GM18858 (cell line): ENCODE results near the gene GRM4.

Experiments
- ATAC-seq: cut with Tn5 transposase; IDR thresholded peaks from one replicate; pipeline ENCODE4 v1.9.1; 2021; ENCODE audit not compliant: unreplicated experiment

GRM4 gene

DNA sequence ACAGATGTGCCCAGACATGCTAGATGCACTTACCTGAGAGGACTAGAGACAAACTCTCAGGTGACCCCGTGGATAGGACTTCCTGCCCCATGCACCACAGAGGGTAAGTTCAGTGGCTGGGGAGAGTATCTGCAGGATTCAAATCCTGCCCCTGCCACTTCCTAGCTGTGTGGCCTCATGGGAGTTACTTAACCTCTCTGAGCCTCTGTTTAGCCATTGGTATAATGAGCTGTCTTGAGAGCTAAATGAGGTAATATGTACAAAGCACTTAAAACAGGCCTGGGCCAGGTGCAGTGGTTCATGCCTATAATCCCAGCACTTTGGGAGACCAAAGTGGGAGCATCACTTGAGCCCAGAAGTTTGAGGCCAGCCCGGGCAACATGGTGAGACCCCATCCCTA is 59.3 kb downstream of the GRM4 start:
- ATAC-seq = no peak

DNA sequence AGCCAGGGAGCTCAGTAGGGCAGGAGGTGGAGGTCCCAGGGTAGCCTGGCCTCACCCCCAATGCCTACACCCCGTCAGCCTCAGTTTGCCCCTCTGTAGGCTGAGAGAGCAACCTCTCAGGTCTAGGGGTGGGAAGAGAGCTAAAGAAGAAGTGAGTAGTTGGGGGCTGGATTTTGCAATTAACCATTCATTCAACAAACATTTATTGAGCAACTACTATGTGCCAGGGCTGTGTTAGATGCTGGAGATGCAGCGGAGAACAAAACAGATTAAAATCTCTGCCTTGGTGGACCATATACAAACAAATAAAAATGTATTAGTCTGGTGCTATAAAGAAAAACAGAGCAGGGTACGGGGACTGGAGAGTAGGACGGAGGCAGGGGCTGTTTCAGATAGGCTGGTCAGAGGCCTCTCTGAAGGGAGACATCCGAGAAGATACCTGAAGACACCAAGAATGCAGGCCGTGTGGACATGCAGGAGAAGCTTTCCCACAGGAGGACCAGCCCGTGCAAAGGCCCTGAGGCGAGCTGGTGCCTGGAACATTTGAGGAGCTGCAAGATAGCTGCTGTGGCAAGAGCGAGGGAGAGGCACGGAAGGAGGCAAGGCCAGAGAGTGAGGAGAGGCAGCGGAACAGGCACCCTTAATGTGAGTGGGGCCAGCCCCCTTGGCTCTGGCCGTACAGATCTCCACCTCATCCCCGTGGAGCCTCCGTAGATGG is 60.3 kb downstream of the GRM4 start:
- no peak for ATAC-seq

DNA sequence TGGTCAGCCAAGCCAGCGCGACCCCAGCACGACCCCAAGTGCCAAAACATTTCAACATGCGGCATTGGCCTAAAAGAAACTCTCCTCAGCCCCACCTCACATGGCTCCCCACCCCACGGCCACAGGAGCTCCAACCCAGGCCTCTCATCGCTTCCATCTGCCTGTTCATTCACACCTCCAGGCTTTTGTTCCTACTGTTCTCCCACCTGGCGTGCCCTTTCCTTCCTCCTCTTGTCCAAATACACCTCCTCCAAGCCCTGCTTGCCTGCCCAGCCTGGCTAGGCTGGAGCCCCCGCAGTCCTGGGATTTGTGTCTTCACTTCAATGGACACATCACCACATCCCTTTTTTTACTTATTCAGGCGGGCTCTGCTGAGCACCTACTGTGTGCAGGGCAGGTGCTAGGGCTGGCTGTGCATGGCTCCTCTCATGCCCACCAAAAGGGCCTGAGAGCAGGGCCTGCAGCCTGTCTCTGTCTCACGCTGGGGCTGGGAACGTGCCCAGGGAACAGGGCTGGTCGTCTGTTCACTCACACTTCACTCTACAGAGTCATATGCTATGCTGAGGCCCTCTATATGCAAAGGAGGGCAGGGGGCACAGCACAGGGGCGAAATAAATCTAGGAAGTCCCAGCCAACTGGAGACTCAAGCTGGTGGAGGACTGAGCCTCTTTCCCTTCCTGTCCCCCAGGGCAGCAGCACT is 61.1 kb downstream of the GRM4 start:
- ATAC-seq = no peak

DNA sequence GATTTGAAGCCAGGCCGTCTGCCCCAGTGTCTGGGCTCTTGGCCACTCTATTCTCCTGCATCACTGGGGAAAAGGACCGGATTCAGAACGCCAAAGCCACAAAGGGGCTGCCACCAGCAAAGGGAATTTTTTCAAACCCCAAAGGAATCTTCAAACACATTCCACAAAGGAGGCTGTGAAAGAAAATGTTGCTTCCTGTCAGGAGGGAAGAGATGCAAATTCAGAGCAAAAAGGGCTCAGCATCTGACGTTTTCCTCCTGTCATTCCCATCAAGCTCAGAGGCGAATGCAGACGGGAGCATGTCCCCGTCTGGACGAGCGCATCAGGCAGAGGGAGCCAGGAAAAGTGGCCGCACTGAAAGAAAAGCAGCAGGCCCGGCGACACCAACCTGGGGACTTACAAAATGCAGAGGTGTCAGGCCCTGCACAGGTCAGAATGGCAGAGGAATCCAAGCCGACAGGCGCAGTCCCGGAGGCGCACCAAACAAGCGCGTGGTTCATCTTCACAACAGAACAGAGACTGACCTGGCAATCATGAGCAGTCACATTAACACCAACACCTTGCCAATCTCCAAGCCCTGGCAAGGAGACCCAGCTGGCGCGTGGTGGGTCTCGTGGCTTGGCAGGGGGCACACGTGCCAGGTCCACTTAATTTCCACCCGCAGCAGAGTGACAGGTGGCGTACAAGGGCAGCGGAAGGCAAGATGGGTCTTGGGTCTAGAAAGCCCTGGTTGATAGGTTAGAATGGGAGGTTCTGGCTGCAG is 62.8 kb downstream of the GRM4 start:
- no peak for ATAC-seq

DNA sequence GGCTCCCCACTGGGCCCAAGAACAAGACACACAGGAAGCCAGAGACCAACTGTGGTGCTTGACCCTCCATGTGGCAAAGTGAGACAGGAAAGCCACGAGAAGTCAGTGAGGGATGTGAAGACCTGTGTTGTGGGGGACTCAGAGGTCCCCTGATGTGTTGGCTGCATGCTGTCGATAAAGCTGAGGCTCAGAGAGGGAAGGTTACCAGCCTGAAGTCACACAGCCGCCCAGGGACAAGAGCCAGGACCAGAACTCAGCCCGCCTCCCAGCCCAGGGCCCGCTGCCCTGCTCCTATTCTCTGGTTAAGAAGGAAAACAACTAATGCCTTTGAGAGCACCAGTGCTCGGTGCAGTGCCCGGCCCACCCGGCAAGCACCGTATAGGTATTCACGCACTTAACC is 63.5 kb downstream of the GRM4 start:
- no peak for ATAC-seq

DNA sequence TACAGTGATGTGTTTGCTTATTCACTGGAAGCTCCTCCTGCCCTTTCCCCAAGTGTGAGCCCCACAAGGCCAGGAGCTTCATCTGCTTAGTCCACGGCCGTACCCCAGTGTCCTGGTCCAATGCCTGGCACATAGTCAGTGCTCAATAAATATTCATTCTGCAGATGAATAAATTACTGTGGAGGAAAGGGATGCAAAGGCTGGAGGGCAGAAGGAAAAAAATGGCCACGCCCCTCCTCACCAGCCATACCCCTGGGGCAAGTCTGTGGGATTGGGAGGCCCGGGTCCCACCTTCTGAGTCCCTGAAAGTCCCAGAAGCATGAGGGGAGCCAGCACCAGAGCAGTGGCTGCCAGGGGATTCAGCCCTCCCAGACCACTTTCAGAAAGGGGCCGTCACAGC is 65.5 kb downstream of the GRM4 start:
- ATAC-seq = no peak

DNA sequence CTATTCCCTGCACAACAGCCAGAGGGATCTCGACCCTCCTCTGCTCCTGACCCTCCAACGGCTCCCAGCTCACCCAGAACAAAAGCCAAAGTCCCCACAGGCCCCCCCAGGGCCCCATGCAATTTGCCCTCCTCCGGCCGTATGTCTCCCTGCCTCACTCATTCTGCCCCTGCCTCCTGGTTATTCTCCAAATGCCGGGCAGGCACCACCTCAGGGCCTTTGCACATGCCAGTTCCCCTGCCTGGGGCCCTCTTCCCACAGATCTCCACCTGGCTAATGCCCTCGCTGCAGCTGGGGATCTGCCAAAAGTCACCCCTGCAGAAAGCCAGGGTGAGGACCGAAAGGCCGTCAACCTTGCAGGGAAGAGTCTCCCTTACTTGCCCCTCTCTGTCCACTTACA is 66.0 kb downstream of the GRM4 start:
- no peak for ATAC-seq

DNA sequence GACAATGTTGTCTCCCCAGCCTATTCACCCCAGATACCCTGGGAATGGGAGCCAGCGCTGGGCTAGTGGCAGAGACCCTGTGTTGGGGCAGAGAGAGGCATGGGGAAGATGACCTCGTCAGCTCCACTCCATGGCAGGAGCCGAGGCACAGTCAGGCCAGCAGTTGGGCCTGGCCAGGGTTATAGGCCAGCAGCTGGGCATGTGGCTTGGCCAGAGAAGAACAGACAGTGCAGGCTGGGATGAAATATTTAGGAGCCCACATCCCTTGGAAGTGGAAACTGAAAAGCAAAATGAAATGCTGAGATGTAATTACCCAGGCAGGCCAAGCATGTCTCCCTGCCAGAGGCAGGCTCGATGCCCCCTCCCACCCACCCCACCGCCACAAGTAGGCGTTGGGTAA is 70.0 kb downstream of the GRM4 start:
- no peak for ATAC-seq

DNA sequence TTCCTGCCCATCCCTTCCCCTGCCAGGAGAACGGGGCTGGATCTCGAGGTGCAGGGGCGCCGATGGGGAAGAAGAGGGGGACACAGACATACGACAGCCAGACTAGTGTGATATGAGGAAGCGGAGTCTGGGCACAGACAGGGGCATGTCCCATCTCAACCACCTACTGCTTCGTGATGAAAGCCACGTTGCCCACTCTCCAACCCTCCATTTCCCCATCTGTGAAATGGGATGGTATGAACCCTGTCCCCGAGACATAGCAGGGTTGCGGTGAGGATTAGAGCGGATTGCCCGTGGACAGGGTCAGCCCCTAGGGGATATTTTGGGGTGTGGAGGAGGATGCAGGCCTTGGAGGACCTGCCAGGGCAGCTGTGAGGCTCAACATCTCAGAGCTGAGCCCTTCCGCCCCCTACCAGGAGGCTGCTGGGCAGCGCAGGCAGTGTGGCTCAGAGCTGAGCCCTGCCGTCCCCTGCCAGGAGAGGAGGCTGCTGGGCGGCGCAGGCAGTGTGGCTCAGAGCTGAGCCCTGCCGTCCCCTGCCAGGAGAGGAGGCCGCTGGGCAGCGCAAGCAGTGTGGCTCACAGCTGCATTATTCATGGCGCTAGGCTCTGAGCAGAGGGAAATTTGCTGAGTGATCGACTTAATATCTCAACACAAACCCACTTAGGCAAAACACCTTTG is 71.7 kb downstream of the GRM4 start:
- ATAC-seq = no peak

DNA sequence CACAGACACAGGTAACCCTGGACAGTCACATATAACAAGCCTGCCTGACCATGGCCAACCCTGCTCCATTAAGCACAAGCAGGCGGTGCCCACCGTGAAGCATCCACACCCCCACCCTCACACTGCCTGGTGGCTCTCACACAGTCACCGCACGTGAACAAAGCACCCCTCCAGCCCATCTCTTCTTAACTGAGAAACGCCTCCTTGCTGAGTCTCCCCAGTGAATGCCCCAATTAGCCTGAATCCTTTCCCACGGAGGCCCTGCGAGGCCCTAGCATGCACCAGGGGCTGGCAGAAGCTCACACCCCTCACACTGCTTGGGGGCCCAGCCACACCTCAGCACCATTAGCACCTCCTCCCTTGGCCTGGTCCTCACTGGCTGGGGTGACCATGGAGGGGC is 72.3 kb downstream of the GRM4 start:
- no peak for ATAC-seq

DNA sequence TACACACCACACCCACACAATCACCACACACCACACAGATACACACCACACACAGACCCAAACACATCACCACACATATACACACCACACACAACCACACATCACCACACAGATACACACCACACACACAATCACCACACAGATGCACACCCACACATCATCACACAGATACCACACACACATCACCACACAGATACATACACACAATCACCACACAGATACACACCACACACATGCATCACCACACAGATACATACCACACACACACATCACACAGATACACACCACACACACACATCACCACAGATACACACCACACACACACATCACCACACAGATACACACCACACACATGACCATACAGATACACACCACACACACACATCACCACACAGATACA is 73.2 kb downstream of the GRM4 start:
- no peak for ATAC-seq

DNA sequence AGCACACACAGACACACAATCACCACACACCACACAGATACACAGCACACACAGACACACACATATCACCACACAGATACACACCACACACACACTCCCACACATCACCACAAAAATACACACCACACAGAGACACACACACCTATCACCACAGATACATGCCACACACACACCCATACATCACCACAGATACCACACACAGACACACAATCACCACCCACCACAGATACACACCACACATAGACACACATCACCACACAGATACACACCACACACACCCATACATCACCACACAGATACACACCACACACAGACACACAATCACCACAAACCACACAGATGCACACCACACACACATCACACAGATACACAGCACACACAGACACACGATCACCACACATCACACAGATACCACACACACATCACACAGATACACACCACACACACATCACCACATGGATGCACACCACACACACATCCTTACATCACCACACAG is 74.0 kb downstream of the GRM4 start:
- no peak for ATAC-seq

DNA sequence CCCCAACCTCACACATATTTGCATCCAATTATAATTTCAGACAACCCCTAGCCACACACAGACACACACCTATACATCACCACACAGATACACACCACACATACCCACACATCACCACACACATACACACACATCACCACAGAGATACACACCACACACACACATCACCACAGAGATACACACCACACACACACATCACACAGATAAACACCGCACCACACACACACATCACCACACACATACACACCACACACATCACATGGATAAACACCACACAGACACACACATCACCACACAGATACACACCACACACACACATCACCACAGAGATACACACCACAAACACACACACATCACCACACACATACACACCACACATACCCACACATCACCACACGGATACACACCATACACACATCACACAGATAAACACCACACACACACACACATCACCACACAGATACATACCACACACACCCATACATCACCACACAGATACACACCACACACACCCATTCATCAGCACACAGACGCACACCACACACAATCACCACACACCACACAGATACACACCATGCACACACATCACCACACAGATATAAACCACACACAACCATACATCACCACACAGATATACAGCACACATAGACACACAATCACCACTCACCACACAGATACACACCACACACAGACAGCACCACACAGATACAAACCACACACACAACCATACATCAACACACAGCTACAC is 74.6 kb downstream of the GRM4 start:
- no peak for ATAC-seq

DNA sequence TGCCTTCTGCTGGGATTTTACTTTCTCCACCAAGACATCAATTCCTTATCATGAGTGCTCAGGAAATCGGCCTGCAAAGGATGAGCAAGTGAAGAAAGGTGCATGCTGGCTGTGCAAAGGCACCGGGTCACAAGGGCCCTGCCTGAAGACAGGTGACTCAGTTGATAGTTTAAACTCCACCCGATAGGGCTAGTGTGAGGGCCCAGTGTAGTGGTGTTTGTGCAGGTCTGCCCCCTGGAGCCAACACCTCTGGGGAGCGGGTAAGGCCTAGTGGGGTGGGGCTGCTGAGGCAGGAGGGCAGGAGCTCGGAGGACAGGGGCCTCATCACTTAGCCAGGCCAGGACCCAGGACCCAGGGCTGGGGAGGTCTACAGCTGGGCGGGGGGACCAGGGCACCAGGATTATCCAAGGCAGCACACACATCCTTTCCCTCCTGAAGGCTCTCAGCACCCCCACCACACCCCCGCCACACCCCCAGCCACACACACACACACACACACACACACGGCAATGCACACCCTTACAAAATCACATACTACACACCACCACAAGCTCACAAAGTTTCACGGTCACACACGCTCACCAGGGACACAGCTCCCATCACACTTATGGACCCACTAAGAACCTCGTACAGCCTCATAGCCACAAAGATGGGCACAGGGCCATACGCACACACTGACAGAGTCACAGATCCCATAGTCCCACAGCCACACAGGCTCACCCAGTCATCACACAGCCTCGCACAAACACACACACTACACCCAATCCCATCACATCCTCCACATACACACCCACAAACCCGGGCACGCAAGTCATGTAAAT is 75.4 kb downstream of the GRM4 start:
- ATAC-seq = no peak

DNA sequence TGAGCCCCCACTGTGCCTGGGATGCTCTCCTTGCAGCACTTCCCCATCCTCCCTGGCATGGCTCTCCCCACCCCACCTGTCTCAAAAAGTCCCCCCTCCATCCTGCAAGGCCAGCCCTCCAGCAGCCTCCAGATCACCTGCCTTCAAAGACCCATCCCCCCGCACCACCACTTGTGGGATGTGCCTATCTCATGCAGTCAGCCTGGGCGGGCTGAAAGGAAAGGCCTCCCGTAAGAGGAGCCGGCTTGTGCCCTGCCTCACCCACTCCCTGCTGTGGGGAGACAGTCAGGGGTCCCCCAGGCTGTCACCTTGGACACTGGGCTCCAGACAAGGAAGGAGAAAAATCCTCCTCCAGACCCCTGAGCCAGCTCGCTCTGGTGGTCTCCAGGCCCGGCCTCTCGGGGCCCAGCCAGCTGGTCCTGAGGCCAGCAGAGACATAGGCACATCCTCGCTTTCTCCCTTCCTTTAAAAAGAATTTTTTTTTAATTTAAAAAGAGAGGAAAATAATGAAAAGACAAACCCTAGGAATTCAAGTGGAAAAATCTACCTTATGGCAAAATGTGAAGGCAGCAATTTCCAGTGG is 77.3 kb downstream of the GRM4 start:
- no peak for ATAC-seq

DNA sequence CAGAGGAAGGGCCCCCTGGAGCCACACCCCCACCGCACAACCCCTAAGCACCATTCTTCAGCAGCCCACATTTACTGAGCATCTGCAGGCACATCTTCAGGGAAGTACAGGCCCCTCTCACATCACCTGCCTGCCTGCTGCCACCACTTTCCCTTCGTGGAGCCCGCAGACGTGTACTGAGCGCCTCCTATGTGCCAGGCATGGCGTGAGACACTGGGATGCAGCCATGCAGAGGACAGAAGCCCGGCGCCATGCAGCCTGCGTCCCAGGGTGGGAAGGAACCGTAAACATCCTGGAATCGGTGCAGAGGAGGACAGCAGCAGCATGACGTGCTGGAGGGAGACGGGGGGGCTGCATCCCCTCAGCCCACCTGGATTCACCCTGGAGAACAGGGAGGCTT is 78.1 kb downstream of the GRM4 start:
- no peak for ATAC-seq

DNA sequence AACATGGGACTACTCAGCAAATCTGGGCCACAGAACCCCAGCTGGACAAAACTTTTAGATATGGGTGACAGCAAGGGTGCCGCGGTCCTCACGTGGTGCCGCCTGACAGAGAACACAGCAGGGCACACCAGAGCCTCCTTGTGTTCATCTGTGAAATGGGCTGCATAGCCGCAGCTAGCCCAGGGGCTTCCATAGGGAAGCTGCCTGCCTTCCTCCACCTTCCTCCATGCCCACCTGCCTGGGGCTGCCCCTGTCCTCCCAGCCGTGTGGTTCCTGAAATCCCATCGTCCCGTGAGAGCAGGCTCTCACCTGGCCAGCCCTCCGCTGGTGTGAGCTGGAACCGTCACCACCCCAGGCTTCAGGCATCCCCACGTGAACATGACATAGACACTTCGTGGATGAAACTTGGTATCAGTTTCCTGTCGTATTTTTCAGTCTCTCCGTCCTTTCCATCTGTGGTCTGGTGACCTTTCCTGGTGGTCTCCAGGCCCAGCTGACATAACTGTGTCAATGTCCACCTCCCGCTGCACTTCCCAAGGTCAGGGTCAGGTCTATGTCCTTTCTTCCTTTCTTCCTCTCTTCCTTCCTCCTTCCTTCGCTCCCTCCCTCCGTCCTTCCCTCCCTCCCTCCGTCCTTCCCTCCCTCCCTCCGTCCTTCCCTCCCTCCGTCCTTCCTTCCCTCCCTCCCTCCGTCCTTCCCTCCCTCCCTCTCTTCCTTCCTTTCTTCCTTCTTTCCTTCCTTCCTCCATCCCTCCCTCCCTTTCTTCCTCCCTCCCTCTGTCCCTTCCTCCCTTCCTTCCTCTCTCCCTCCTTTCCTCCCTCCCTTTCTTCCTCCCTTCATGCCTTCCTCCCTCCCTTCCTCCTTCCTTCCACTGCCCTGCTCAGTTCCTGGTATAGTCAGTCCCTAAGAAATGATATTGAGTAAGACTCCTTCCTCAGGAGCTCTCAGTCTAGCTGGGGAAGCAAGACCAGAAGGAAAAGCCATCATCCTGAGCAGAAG is 78.8 kb downstream of the GRM4 start:
- ATAC-seq = no peak

DNA sequence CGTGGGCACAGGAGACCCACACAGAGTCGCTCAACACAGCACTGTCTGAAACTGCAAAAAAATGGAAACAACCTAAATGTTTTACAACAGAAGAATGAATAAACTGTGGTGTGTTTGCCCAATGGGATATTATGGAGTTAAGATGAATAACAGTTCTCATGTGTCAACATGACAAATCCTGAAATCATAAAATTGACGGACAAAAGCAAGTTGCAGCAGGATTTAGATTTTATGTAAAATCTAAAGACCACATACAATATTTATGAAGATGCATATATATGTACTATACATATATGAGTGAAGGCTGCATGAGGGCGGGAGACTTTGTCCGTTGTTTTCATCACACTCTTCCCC is 79.7 kb downstream of the GRM4 start:
- no peak for ATAC-seq
